SIG-M5 treated with dmso at 0.1 percent for 504 hours (cell line): Measurements from ENCODE around the gene RNF13.

Source experiments
- DNase-seq: peaks from one replicate; lab custom pipeline; 2025; ENCODE audit not compliant: unreplicated experiment; lab: John Stamatoyannopoulos, UW

Gene RNF13

GRCh38 chr3:149812606-149813366, at the start of gene RNF13:
Gene RNF13 (plus strand): TSS chr3:149813215. CDS start chr3:149846027, 32,812 bp downstream.
- peak; percentile 93 for DNase-seq

DNA sequence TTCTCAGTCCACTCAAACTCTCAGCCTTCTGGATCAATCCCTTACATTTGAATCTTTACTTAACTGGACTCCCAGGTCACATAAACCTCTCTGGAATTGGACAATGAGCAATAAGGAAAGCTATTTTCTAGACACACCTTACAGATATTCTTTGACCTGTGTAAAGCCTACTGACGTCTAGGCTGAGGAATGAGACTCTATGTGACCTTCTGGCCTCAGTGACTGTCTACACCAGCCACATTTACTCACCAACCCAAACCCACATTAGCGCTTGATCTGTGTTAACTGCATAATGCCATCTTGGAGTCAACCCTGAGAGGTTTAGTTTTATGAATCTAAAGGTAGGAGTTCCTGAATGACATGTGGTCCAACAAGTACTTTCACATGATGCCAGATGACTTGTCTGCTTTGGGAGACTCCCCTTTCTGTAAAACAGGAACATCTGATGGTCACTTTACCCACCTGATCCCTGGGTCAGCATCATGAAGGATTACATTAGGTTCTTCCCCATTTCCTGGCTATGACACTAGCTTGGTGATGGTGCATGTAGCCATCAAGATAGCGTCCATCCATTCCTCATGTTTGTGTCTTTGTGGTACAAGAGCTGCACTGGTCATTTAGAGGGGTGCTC, 49.3 kb upstream of the RNF13 start:
- DNase-seq = no peak

DNA sequence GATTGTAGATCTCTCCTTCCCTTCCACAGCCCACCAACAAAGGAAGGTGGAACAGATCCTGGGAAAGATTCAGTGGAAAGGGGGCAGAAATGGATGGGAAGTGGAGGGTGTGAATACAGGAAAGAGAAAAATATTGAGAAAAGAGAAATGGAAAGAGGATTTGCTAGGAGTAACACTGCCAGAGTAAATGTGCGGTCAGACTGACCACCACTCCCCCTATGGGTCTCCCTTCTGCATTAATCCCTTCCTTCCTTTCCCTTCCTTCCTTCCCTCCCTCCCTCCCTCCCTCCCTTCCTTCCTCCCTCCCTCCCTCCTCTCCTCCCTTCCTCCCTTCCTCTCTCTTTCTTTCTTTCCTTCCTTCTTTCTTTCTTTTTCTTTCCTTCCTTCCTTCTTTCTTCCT, 48.7 kb upstream of the RNF13 start:
- DNase-seq = no peak

- peak; percentile 39 for DNase-seq
Observed at GRCh38 chr3:149765762-149766334, 47.2 kb upstream of the RNF13 start.

DNA sequence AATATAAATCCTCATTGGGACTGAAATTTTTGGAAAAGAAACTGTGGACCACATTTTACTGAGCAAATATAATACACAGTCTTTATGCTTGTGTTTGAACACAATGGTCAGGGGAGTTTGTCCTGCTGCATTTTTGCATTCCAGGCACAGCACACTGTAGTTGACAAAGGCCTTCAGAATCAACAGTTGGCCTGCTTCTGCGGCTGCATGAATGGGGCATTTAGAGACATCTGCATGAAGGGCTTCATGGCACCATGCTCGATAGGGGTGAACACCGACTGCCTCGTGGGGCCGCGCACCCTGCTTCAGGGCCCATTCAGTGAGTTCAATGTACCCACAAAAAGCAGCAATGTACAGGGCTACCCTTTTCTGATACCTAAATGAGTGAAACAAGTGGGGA, 45.3 kb upstream of the RNF13 start:
- DNase-seq = no peak

GRCh38 chr3:149768704-149769103, 44.3 kb upstream of the RNF13 start:
- DNase-seq = no peak

GRCh38 chr3:149770246-149770645, 42.8 kb upstream of the RNF13 start:
- no peak for DNase-seq

DNA sequence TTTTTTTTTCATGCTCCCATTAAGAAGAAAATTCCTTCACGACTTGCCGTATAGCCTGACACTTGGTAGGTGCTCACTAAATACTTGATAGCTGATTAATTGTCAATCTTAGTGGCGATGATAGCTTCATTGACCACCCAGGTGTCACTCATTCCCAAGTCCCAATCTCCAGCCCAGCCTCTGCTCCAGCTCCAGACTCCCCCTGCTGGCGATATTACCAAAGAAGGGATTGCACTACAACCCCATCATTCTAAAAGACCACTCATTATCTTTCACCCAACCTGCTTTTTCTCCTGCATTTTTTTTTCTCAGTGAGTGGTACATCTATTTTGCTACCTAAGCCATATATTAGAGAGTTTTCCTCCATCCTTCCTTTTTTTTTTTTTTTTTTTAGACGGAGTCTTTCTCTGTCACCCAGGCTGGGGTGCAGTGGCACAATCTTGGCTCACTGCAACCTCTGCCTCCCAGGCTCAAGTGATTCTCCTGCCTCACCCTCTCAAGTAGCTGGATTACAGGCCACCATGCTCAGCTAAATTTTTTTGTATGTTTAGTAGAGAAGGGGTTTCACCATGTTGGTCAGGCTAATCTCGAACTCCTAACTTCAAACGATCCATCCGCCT, 41.3 kb upstream of the RNF13 start:
- DNase-seq = peak; percentile 34

- DNase-seq = no peak
Observed at GRCh38 chr3:149772861-149773260, 40.2 kb upstream of the RNF13 start.

GRCh38 chr3:149776170-149776569, 36.8 kb upstream of the RNF13 start:
- no peak for DNase-seq

DNA sequence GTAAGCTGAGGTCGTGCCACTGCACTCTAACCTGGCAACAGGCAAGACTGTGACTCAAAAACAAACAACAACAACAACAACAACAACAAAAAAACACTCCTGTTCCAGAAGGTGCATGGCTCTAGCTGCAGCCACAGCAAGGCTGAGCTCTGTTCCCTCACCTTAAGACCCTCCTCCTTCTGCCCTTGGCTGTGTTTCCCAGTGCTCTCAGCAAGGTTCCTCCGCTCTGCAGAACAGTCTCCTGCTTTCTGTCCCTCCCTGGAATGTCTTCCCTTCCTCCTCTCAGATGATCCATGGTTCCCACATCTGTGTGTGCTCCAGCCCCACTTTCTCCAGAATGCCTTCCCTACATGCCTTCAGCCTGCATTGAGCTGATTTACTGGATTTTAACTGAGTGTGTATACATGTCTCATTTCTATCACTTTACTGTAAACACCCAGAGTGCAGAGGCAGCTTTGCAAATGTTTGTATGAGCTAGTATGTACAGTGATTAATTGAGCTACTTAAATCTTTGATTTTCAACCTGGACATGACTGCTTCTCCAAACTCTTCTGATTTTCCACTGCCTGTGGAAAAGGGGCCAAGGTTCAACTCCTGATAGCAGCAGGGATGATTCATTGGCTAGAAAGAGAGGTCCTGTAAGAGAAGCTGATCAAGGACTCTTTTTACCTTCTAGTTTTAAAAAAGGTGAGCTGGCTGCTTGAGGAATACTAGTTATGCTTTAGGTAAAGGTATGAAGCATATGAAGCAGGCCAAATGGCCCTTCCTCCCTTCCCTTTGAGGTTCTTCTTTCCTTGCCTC, 35.4 kb upstream of the RNF13 start:
- no peak for DNase-seq

GRCh38 chr3:149781211-149781610, 31.8 kb upstream of the RNF13 start:
- peak; percentile 73 for DNase-seq

- no peak for DNase-seq
Observed at GRCh38 chr3:149781741-149782140, 31.3 kb upstream of the RNF13 start.

GRCh38 chr3:149783576-149783975, 29.4 kb upstream of the RNF13 start:
- DNase-seq = peak; percentile 82

- DNase-seq = no peak
Observed at GRCh38 chr3:149784064-149784704, 28.8 kb upstream of the RNF13 start.

- no peak for DNase-seq
Observed at GRCh38 chr3:149790268-149790667, 22.7 kb upstream of the RNF13 start.

- DNase-seq = no peak
Observed at GRCh38 chr3:149790698-149791097, 22.3 kb upstream of the RNF13 start.

DNA sequence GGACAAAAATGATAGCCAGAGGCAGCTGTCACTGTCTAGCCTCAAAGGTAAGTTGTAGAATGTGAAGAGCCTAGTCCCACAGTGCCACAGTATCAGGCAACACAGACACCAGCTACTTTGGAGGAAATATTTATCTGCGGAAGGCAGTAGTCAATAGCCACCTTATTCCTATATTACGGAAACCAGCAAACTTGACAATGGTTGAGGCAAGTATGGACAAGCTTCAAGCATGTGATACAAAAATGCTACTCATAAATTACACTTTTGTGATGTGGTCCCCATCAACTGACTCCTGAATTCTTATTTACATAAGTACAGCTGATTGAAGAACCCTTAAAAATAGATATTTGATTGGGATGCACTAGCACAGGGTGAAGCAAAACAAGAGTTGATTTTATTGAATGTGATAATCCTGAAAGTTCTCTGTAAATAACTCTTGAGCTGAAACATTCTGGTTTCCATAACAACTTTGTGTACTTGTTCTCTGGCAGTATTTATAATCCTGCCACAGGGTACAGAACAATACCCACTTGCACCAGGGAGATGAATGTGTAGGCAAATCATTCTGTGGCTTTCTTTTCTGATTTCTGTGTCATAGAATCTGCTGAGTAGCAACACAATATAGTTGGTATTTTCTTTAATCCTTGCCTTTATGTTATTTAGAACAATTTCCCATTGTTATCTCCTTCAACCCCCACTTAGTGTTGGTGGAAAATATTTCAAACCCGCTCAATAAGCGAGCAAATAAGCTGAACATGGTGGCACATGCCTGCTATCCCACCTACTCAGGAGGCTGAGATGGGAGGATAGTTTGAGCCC, 20.4 kb upstream of the RNF13 start, which contains the start of gene ANKUB1:
ANKUB1 (minus strand) TSS at position 103 of the 819 bp plus-strand sequence. CDS start 188 bp downstream, outside the sequence.
- DNase-seq = no peak

DNA sequence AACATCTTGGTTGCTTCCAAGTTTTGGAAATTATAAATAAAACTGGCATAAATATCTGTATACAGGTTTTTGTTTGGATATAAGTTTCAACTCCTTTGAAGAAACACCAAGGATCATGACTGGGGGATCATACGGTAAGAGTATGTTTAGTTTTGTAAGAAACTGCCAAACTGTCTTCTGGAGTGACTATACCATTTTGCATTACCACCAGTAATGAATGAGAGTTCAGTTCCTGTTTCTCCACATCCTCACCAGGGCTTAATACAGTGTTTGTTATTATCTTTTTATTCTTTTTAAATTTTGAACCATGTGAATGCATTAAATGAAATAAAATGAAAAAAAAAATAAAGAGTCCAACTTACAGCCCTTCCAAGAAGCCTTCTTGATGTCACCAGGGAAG, 17.0 kb upstream of the RNF13 start:
- peak; percentile 9 for DNase-seq

DNA sequence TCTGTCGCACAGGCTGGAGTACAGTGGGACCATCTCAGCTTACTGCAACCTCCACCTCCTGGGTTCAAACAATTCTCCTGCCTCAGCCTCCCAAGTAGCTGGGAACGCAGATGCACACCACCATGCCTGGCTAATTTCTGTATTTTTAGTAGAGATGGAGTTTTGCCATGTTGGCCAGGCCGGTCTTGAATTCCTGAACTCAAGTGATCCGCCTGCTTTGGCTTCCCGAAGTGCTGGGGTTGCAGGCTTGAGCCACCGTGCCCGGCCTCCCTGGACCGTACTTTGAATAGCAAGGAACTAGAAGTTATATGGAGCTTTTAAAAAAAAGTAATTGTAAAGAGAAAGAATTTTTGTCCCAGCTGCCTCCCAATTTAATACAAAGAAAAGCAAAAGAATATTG, 12.3 kb upstream of the RNF13 start:
- no peak for DNase-seq
